ENCODE measurements around the gene CDRT4. TPM values are rescaled to one million over a fixed set of nuclear protein-coding genes. Genes with fewer than 3 reads are reported as not detected.

CDRT4 gene
- total RNA-seq, 2 experiments from 2014 or later = 9.6 to 10.6 TPM

GRCh38 chr17:15462976-15463772, 4.2 kb downstream of the CDRT4 start:
- POLR2A ChIA-PET = no interaction called here
- Mint-ChIP-seq H3K27me3 (no peaks in the 10 kb centered on the region), H3K27ac (no peak overlapping the region)

DNA sequence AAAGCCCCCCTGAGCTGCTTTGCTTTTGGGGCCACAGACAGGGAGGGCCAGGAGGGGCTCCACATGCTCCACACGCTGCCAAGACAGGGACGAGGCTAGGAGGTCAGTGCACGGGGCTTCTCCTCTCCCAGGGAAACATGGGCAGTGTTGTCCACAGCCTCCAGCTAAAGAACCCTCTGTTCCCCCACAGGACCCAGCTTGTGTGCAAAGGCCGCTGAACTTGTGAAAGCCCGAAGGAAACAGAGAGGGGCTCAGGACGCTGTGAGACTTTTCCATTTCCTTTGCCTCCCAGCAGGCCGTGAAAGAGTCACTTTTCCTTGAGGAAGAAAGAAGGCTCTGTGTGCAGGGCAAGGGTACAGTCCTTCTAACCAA, 9.7 kb downstream of the CDRT4 start:
- Mint-ChIP-seq H3K9me3 (peaks cover 8% of the 10 kb centered on the region), H3K36me3 (peaks cover 24% of the 10 kb centered on the region), H3K4me1 (no peaks in the 10 kb centered on the region), H3K27me3 (no peaks in the 10 kb centered on the region), H3K27ac (no peak overlapping the region), H3K4me3 (no peak overlapping the region)
- POLR2A ChIA-PET = no interaction called here
- no peak for DNase-seq
- ATAC-seq (ENCODE audit: low read depth) = no peak

More at GRCh38 chr17:15462976-15463772, 4.2 kb downstream of the CDRT4 start:
- Mint-ChIP-seq H3K4me1 (no peaks in the 10 kb centered on the region), H3K4me3 (no peak overlapping the region), H3K36me3 (peaks cover 8% of the 10 kb centered on the region), H3K9me3 (no peaks in the 10 kb centered on the region)
- ATAC-seq (ENCODE audit: low read depth) (no peak), DNase-seq (no peak)

DNA sequence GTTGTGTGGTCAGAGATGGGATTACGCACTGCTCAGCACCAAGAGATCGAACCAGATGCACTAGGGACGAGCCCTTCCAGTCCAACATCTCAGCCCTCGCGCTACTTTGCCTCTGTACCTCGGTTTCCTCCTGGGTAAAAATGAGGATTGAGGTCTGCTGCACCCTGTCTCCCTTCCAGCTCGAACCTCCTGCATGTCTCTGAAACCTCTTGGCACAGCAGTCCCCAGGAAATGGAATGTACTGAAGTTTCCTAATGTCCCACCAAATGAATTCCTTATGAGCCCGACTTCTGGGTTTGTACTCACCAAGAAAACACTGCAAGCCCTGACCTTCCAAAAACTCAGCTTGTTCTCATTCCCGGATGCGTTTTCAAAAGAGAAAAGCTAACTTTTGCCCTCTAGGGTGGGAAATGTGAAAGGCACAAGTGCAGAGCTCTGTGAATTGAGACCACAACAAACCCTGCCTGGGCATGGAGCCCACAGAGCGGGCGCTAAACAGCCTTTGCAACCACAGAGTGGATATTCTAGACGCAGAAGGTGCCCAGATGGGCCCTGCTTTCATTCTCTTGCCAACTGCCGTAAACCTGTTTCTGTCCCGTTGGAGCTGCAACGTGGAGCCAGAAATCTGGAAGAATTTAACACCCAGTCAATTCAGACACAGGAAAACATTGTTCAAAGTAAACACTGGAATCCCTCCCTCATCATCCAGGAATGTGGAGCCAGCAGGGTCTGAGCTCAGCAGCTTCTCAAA, 10.3 kb downstream of the CDRT4 start:
- Mint-ChIP-seq H3K4me1 (no peaks in the 10 kb centered on the region), H3K9me3 (peaks cover 8% of the 10 kb centered on the region), H3K36me3 (peaks cover 24% of the 10 kb centered on the region), H3K27me3 (no peaks in the 10 kb centered on the region), H3K27ac (no peak overlapping the region), H3K4me3 (no peak overlapping the region)
- POLR2A ChIA-PET = no interaction called here
- DNase-seq = no peak
- ATAC-seq (ENCODE audit: low read depth) = no peak

- ATAC-seq (ENCODE audit: low read depth) (no peak), DNase-seq (no peak)
- no peaks in the 10 kb centered on the region for H3K27me3 Mint-ChIP-seq
- POLR2A ChIA-PET = no interaction called here
- no peak overlapping the region for H3K27ac Mint-ChIP-seq
- H3K4me1 Mint-ChIP-seq = no peaks in the 10 kb centered on the region
- peaks cover 8% of the 10 kb centered on the region for H3K9me3 Mint-ChIP-seq
- no peak overlapping the region for H3K4me3 Mint-ChIP-seq
- peaks cover 24% of the 10 kb centered on the region for H3K36me3 Mint-ChIP-seq
These were observed 10.9 kb downstream of the CDRT4 start for GRCh38 chr17:15456496-15456895.

GRCh38 chr17:15454346-15454745, 13.1 kb downstream of the CDRT4 start:
- H3K9me3 Mint-ChIP-seq = peaks cover 8% of the 10 kb centered on the region
- POLR2A ChIA-PET = no interaction called here
- H3K27me3 Mint-ChIP-seq = no peaks in the 10 kb centered on the region
- DNase-seq (no peak), ATAC-seq (ENCODE audit: low read depth) (no peak)
- H3K4me1 Mint-ChIP-seq = no peaks in the 10 kb centered on the region
- peaks cover 20% of the 10 kb centered on the region for H3K36me3 Mint-ChIP-seq
- no peak overlapping the region for H3K27ac Mint-ChIP-seq
- no peak overlapping the region for H3K4me3 Mint-ChIP-seq

DNA sequence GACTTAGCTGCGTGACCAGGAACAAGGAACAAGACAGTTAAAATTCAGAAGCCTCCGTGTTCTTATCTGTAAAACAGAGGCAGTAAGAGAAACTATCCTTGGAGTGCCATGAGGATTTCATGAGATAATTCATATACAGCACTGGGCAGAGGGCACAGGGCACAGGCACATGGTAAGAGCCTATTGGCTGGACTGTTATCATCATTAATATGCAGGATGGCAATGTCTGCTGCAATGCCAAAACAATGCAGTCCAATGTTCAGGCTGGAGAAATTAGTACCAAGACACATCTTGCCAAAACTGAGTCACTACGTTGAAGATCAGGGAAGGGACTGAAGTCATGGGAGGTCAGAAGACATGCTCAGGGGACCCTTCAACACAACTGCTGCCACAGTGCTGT, 13.6 kb downstream of the CDRT4 start:
- Mint-ChIP-seq H3K4me1 (no peaks in the 10 kb centered on the region), H3K4me3 (no peak overlapping the region), H3K9me3 (peaks cover 8% of the 10 kb centered on the region), H3K27me3 (no peaks in the 10 kb centered on the region), H3K36me3 (peaks cover 20% of the 10 kb centered on the region), H3K27ac (no peak overlapping the region)
- ATAC-seq (ENCODE audit: low read depth) = no peak
- POLR2A ChIA-PET = no interaction called here
- DNase-seq = no peak

- DNase-seq = no peak
- H3K27me3 Mint-ChIP-seq = no peaks in the 10 kb centered on the region
- no peak overlapping the region for H3K4me3 Mint-ChIP-seq
- no peaks in the 10 kb centered on the region for H3K4me1 Mint-ChIP-seq
- POLR2A ChIA-PET = no interaction called here
- H3K27ac Mint-ChIP-seq = no peak overlapping the region
- ATAC-seq (ENCODE audit: low read depth) = no peak
- H3K36me3 Mint-ChIP-seq = peaks cover 20% of the 10 kb centered on the region
- H3K9me3 Mint-ChIP-seq = peaks cover 8% of the 10 kb centered on the region
These were observed 14.2 kb downstream of the CDRT4 start for GRCh38 chr17:15453246-15453645.

GRCh38 chr17:15452746-15453145, 14.7 kb downstream of the CDRT4 start:
- no peaks in the 10 kb centered on the region for H3K4me1 Mint-ChIP-seq
- POLR2A ChIA-PET = no interaction called here
- no peaks in the 10 kb centered on the region for H3K27me3 Mint-ChIP-seq
- peaks cover 8% of the 10 kb centered on the region for H3K9me3 Mint-ChIP-seq
- H3K4me3 Mint-ChIP-seq = no peak overlapping the region
- DNase-seq (no peak), ATAC-seq (ENCODE audit: low read depth) (no peak)
- H3K27ac Mint-ChIP-seq = no peak overlapping the region
- H3K36me3 Mint-ChIP-seq = peaks cover 20% of the 10 kb centered on the region

DNA sequence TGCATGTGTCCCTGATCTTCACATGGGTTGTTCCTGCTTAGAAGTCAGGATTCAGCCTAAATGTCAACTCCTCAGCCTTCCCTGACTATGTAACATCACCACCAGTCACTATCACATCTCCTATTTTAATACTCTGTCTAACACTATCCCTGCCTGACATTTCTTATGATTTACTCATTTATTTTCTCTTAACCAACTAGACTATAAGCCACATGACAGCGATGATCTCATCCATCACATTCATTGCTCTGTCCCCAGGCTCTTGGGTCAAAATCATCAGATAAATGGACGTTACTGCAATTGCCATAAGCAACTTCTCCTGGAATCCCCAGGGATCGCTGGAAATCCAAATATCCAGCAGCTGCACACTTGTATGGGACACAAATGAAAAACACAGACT, 15.7 kb downstream of the CDRT4 start:
- ATAC-seq (ENCODE audit: low read depth) = no peak
- Mint-ChIP-seq H3K4me1 (no peaks in the 10 kb centered on the region), H3K4me3 (no peak overlapping the region), H3K9me3 (peaks cover 7% of the 10 kb centered on the region), H3K27ac (no peak overlapping the region), H3K36me3 (peaks cover 18% of the 10 kb centered on the region), H3K27me3 (no peaks in the 10 kb centered on the region)
- POLR2A ChIA-PET = no interaction called here
- DNase-seq = no peak

DNA sequence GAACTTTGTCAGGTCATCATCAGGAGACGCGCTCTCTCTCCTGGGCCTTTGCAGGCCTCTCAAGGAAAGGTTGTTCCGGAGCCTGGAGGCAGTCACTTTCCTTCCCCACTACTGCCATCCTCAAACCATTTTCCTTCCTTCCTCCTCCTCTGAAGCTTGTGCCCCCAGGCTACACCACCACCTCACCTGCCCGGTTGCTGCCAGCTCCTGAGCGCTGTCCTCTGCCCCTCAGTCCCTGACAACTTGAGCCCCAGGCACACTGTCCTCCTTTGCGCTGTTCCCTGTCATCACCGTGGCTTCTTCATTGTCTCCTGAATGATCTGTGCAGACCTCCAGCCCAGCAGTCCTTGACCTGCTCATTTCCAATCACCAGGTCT, 18.9 kb downstream of the CDRT4 start:
- no peak for ATAC-seq (ENCODE audit: low read depth)

DNA sequence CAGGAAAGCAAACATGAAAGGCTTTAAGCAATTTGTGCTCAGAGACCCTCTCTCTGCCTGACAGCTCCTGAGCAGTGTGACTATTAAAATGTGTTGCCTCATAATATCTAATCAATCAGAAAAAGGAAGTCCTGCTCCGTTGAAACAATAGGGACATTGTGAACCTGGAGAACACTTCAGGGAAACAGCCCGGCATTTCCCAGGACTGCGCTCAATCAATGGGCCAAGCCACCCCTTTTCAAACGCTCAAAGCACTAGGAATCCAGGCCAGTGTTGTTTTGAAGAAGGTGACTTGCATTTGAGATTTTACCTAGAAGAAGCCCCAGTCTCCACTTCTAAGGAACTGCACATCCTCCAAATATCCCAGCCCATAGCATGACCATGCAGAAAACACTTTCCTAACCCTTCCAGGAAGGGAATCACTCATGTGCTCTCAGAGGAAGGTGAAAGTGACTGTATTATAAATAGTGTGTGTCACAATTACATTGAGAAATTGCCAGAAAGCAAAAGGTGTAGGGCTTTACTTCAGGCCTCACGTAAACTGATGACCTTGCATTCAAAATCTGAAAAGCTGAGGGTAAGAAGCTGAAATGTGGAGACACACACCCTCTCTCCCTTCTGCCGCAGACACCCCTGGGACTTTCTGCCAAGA, 19.4 kb downstream of the CDRT4 start:
- POLR2A ChIA-PET = no interaction called here
- Mint-ChIP-seq H3K27ac (no peak overlapping the region), H3K4me3 (no peak overlapping the region), H3K9me3 (no peaks in the 10 kb centered on the region), H3K4me1 (peaks cover 6% of the 10 kb centered on the region), H3K36me3 (peaks cover 3% of the 10 kb centered on the region), H3K27me3 (no peaks in the 10 kb centered on the region)
- no peak for ATAC-seq (ENCODE audit: low read depth)
- DNase-seq = no peak

More for the DNA sequence above, 18.9 kb downstream of the CDRT4 start:
- no peak for DNase-seq
- Mint-ChIP-seq H3K4me1 (peaks cover 6% of the 10 kb centered on the region), H3K4me3 (no peak overlapping the region), H3K27me3 (no peaks in the 10 kb centered on the region), H3K36me3 (peaks cover 3% of the 10 kb centered on the region), H3K27ac (no peak overlapping the region), H3K9me3 (no peaks in the 10 kb centered on the region)
- POLR2A ChIA-PET = no interaction called here

DNA sequence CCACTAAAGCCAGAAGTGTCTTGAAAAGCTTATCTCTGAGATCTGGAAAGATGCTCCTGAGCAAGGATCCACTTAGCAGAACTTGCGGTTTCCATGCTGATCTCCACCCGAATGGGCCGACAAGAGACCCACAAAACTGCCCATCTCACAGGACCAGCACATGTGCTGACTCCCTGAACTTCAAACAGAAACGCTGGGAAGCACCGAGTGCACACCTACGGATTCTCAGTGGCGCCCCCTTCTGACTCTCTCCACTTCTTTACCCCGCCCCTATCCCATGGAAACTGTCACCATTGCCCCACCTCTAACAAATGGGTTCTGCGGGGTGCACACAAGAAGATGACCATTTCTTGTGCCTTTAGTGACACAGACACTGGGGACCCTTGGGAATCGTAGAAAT, 21.4 kb downstream of the CDRT4 start:
- no peaks in the 10 kb centered on the region for H3K9me3 Mint-ChIP-seq
- DNase-seq = no peak
- peaks cover 8% of the 10 kb centered on the region for H3K4me1 Mint-ChIP-seq
- H3K27ac Mint-ChIP-seq = no peak overlapping the region
- POLR2A ChIA-PET = no interaction called here
- H3K27me3 Mint-ChIP-seq = no peaks in the 10 kb centered on the region
- peaks cover 8% of the 10 kb centered on the region for H3K36me3 Mint-ChIP-seq
- H3K4me3 Mint-ChIP-seq = no peak overlapping the region
- ATAC-seq (ENCODE audit: low read depth) = no peak

DNA sequence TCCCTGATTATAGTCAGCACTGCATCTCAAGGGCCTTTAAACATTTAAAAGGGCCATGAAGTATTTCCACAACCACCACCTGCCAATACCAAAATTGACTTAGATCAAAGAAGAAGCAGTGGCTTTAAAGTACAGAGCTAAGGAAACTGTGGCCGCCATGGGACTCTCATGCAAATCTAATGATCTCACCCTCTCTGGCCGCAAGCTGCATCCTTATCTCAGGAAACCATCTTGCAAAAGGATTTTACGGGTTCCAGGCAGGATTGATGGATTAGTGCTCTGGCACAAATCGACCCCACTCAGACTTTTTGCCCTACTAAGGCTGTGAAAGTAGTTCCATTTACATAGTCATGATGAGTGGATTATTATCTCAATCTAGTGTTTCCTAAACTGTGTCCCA, 22.6 kb downstream of the CDRT4 start:
- peaks cover 8% of the 10 kb centered on the region for H3K4me1 Mint-ChIP-seq
- DNase-seq = no peak
- peak; percentile 75 for ATAC-seq (ENCODE audit: low read depth)
- H3K27ac Mint-ChIP-seq = no peak overlapping the region
- no peaks in the 10 kb centered on the region for H3K27me3 Mint-ChIP-seq
- POLR2A ChIA-PET = no interaction called here
- H3K9me3 Mint-ChIP-seq = no peaks in the 10 kb centered on the region
- no peak overlapping the region for H3K4me3 Mint-ChIP-seq
- peaks cover 12% of the 10 kb centered on the region for H3K36me3 Mint-ChIP-seq

Measured in activated naive CD8-positive, alpha-beta T cell treated with anti-CD3 and anti-CD28 coated beads, Interleukin-2, amount 10 ng/mL, durations not matched to agents 7 days and 5 days (primary cell).